H1 (cell line): ENCODE measurements around the gene CDCA4. TPM values are rescaled to one million over a fixed set of nuclear protein-coding genes. Genes with fewer than 3 reads are reported as not detected.

ENCODE experiments used
- CTCF ChIA-PET: fragments of 300-600 bp; sonication (Branson Sonifier 250); formaldehyde crosslinking; loops from one replicate; lab custom pipeline; 2021; ENCODE audit not compliant: partially characterized antibody; lab: Charles Lee
- POLR2A ChIA-PET: fragments of 300-600 bp; sonication (Branson Sonifier 250); formaldehyde crosslinking; loops from one replicate; lab custom pipeline; 2021; ENCODE audit warnings: inconsistent platforms; ENCODE audit not compliant: partially characterized antibody; lab: Charles Lee
- DNase-seq, 2 experiments: peaks; one replicate each; pipeline versions ENCODE4 v3.0.0 to v3.0.0-alpha.2; 2010 to 2022; ENCODE audit warnings: low spot score in 2 of 2, low read depth in 1 of 2, mixed read lengths in 1 of 2
- FAIRE-seq: peaks from 2 replicates; lab custom pipeline; 2011; peaks lifted over from hg19 to GRCh38; lab: Jason Lieb, UNC
- H2AFZ ChIP-seq: 2 replicates; pipeline ENCODE4 v1.8.1; 2012; ENCODE audit warnings: low read length, inconsistent platforms
- H2AK5ac ChIP-seq: 2 replicates; pipeline ENCODE4 v1.6.1; 2013; ENCODE audit warnings: low read depth, low read length
- H2BK120ac ChIP-seq: replicated peaks from 2 replicates; pipeline ENCODE3; 2013; ENCODE audit warnings: low read depth, low read length, inconsistent platforms
- H2BK12ac ChIP-seq: 2 replicates; pipeline ENCODE4 v1.6.1; 2013; ENCODE audit warnings: low read depth, low read length
- H2BK15ac ChIP-seq: 2 replicates; pipeline ENCODE4 v1.6.1; 2013; ENCODE audit warnings: low read length
- H2BK20ac ChIP-seq: 2 replicates; pipeline ENCODE4 v1.6.1; 2013; ENCODE audit warnings: low read length
- H2BK5ac ChIP-seq: 2 replicates; pipeline ENCODE4 v1.6.1; 2013; ENCODE audit warnings: low read depth, low read length
- H3K14ac ChIP-seq: 2 replicates; pipeline ENCODE4 v1.6.1; 2013; ENCODE audit warnings: inconsistent platforms; ENCODE audit not compliant: insufficient read length
- H3K18ac ChIP-seq: 2 replicates; pipeline ENCODE4 v1.6.1; 2013; ENCODE audit warnings: low read length; ENCODE audit errors: extremely low read depth
- H3K23ac ChIP-seq: 2 replicates; pipeline ENCODE4 v1.6.1; 2013; ENCODE audit warnings: inconsistent platforms; ENCODE audit not compliant: insufficient read length
- H3K23me2 ChIP-seq: 2 replicates; pipeline ENCODE4 v1.6.1; 2013; ENCODE audit warnings: low read depth, low read length
- H3K27ac ChIP-seq: 2 replicates; pipeline ENCODE4 v1.6.1; 2011; ENCODE audit warnings: low read depth, low read length, inconsistent platforms
- H3K27me3 ChIP-seq, 4 experiments: replicated peaks in 1 of 4; 1 replicate in 1 of 4; 2 replicates in 3 of 4; pipeline versions ENCODE4 v1.6.1 to v1.8.1; 2011 to 2013; ENCODE audit warnings: low read length in 3 of 4, mild to moderate bottlenecking in 3 of 4, inconsistent platforms in 2 of 4, mixed read lengths in 2 of 4, moderate library complexity in 1 of 4; ENCODE audit not compliant: control insufficient read depth in 3 of 4, insufficient read depth in 3 of 4; ENCODE audit errors: extremely low read depth in 1 of 4
- H3K36me3 ChIP-seq, 4 experiments: 2 replicates each; pipeline versions ENCODE4 v1.6.1 to v1.8.1; 2011 to 2013; ENCODE audit warnings: mild to moderate bottlenecking in 4 of 4, low read length in 3 of 4, moderate library complexity in 2 of 4, control low read depth in 1 of 4, inconsistent platforms in 1 of 4; ENCODE audit not compliant: insufficient read depth in 4 of 4, control insufficient read depth in 2 of 4
- H3K4ac ChIP-seq: replicated peaks from 2 replicates; pipeline ENCODE3; 2013; ENCODE audit warnings: low read length, low read depth, mixed read lengths, inconsistent platforms; ENCODE audit not compliant: insufficient read length
- H3K4me1 ChIP-seq, 4 experiments: replicated peaks in 1 of 4; 1 replicate in 1 of 4; 2 replicates in 3 of 4; pipeline versions ENCODE4 v1.6.1 to v1.8.1; 2011 to 2013; ENCODE audit warnings: low read length in 3 of 4, inconsistent platforms in 2 of 4, mixed read lengths in 1 of 4; ENCODE audit not compliant: insufficient read depth in 4 of 4, control insufficient read depth in 3 of 4
- H3K4me2 ChIP-seq, 2 experiments: 2 replicates each; pipeline versions ENCODE4 v1.6.1 to v1.8.1; 2011 to 2013; ENCODE audit warnings: low read depth in 2 of 2, low read length in 2 of 2, control low read depth in 1 of 2, inconsistent platforms in 1 of 2, mild to moderate bottlenecking in 1 of 2; ENCODE audit not compliant: insufficient read depth in 1 of 2
- H3K4me3 ChIP-seq, 4 experiments: fragments of 200-600, 300-600 bp in 1 of 4; sonication (generic), shearing (Covaris generic), sonication (Bioruptor Twin) in 1 of 4; 2 replicates each; pipeline versions ENCODE4 v1.5.1 to v1.8.1; 2011 to 2016; ENCODE audit warnings: low read length in 4 of 4, low read depth in 3 of 4, control low read depth in 2 of 4, inconsistent platforms in 2 of 4, mild to moderate bottlenecking in 2 of 4, mixed read lengths in 1 of 4, moderate library complexity in 1 of 4; ENCODE audit not compliant: insufficient read depth in 2 of 4; ENCODE audit errors: extremely low read depth in 1 of 4
- H3K56ac ChIP-seq: replicated peaks from 2 replicates; pipeline ENCODE3; 2013; ENCODE audit warnings: low read depth, mild to moderate bottlenecking, mixed read lengths, low read length, inconsistent platforms; ENCODE audit not compliant: insufficient read length
- H3K79me1 ChIP-seq: 2 replicates; pipeline ENCODE4 v1.6.1; 2013; ENCODE audit warnings: low read depth, low read length, control low read depth
- H3K79me2 ChIP-seq, 2 experiments: 2 replicates each; pipeline versions ENCODE4 v1.6.1 to v1.8.1; 2012 to 2013; ENCODE audit warnings: low read length in 2 of 2, mild to moderate bottlenecking in 2 of 2, inconsistent platforms in 1 of 2; ENCODE audit not compliant: insufficient read depth in 2 of 2, control insufficient read depth in 1 of 2
- H3K9ac ChIP-seq, 4 experiments: replicated peaks in 1 of 4; 1 replicate in 1 of 4; 2 replicates in 3 of 4; pipeline versions ENCODE4 v1.6.1 to v1.8.1; 2011 to 2013; ENCODE audit warnings: low read depth in 3 of 4, low read length in 3 of 4, control low read depth in 2 of 4, mild to moderate bottlenecking in 2 of 4, moderate library complexity in 2 of 4, inconsistent platforms in 1 of 4; ENCODE audit errors: extremely low read depth in 1 of 4
- H3K9me3 ChIP-seq, 2 experiments: 2 replicates each; pipeline versions ENCODE4 v1.6.1 to v1.8.1; 2012 to 2013; ENCODE audit warnings: mild to moderate bottlenecking in 2 of 2, moderate library complexity in 2 of 2, control low read depth in 1 of 2, inconsistent platforms in 1 of 2, low read depth in 1 of 2, low read length in 1 of 2, mixed read lengths in 1 of 2; ENCODE audit not compliant: insufficient read depth in 2 of 2
- H4K20me1 ChIP-seq, 2 experiments: replicated peaks in 1 of 2; 2 replicates each; pipeline versions ENCODE3 to v1.8.1; 2011 to 2013; ENCODE audit warnings: inconsistent platforms in 2 of 2, low read length in 2 of 2, mild to moderate bottlenecking in 1 of 2; ENCODE audit not compliant: insufficient read depth in 2 of 2, control insufficient read depth in 1 of 2
- H4K5ac ChIP-seq: 2 replicates; pipeline ENCODE4 v1.6.1; 2013; ENCODE audit warnings: low read length, low read depth, mixed read lengths, inconsistent platforms; ENCODE audit not compliant: insufficient read length
- H4K8ac ChIP-seq: 2 replicates; pipeline ENCODE4 v1.8.0; 2013; ENCODE audit warnings: mild to moderate bottlenecking, moderate library complexity, low read length, inconsistent platforms; ENCODE audit not compliant: insufficient read depth; ENCODE audit errors: extremely low read depth
- H4K91ac ChIP-seq: replicated peaks from 2 replicates; pipeline ENCODE3; 2013; ENCODE audit warnings: low read length, mixed read lengths, inconsistent platforms; ENCODE audit not compliant: insufficient read length
- ASH2L ChIP-seq: fragments of 200-600, 300-600 bp; sonication (generic); IDR thresholded peaks from one replicate; pipeline ENCODE4 v1.7.1; 2017; ENCODE audit warnings: low read length
- EGR1 ChIP-seq: IDR thresholded peaks from 2 replicates; pipeline ENCODE4 v1.6.1; 2011; ENCODE audit warnings: low read depth, low read length, borderline replicate concordance
- EZH2 ChIP-seq: fragments of 200-600 bp; sonication (generic); IDR thresholded peaks from 2 replicates; pipeline ENCODE4 v1.7.1; 2012; ENCODE audit warnings: low read depth, mild to moderate bottlenecking, moderate library complexity, low read length, inconsistent platforms; ENCODE audit not compliant: severe bottlenecking
- KDM4A ChIP-seq: IDR thresholded peaks from one replicate; pipeline ENCODE4 v1.7.1; 2012; ENCODE audit warnings: low read depth, mild to moderate bottlenecking, moderate library complexity, low read length, inconsistent platforms; ENCODE audit not compliant: severe bottlenecking
- MAFK ChIP-seq: IDR thresholded peaks from 2 replicates; pipeline ENCODE4 v1.6.1; 2012; ENCODE audit warnings: low read depth, mild to moderate bottlenecking, improper control_type of control experiment, low read length
- NANOG ChIP-seq: IDR thresholded peaks from 2 replicates; pipeline ENCODE4 v1.6.1; 2011; ENCODE audit warnings: low read length, low read depth, mild to moderate bottlenecking, inconsistent platforms; ENCODE audit not compliant: insufficient read depth, poor library complexity, severe bottlenecking
- POLR2A ChIP-seq, 2 experiments: IDR thresholded peaks; 1 replicate in 1 of 2; 2 replicates in 1 of 2; pipeline ENCODE4 v1.6.1; 2011; ENCODE audit warnings: low read depth in 2 of 2, low read length in 2 of 2, mild to moderate bottlenecking in 2 of 2; ENCODE audit errors: control extremely low read depth in 1 of 2
- RNF2 ChIP-seq: fragments of 200-900, 300-1000 bp; sonication (generic); IDR thresholded peaks from 2 replicates; pipeline ENCODE4 v1.7.1; 2016; ENCODE audit warnings: borderline replicate concordance, low read depth, mild to moderate bottlenecking, antibody characterized with exemption, low read length; ENCODE audit not compliant: poor library complexity, severe bottlenecking; ENCODE audit errors: missing control alignments
- SIX5 ChIP-seq: IDR thresholded peaks from 2 replicates; pipeline ENCODE4 v1.6.1; 2011; ENCODE audit warnings: mild to moderate bottlenecking, low read depth, low read length
- TEAD4 ChIP-seq: IDR thresholded peaks from 2 replicates; pipeline ENCODE4 v1.6.1; 2012; ENCODE audit warnings: low read depth, low read length, inconsistent platforms, mixed read lengths
- WGBS, 2 experiments: shearing (Covaris generic) in 1 of 2; methylation state at CpG; one replicate each; pipeline versions ENCODE4 v1.1.6 to v1.1.7; 2013 to 2015; ENCODE audit warnings: low lambda C conversion rate in 2 of 2, mixed read lengths in 2 of 2, inconsistent platforms in 1 of 2, low coverage in 1 of 2, missing lambda C conversion rate in 1 of 2; ENCODE audit not compliant: insufficient replicate concordance in 2 of 2, insufficient coverage in 1 of 2, insufficient read length in 1 of 2; ENCODE audit errors: extremely low coverage in 1 of 2, missing lambda C conversion rate in 1 of 2; 5-methylcytosine and 5-hydroxymethylcytosine counted together
- polyA plus RNA-seq, 7 experiments: library from polyadenylated mRNA; depleted of rRNA in 3 of 7; stranded (reverse) in 5 of 7; unstranded in 2 of 7; fragments of >200 nt in 5 of 7; fragments of 200-250 nt in 2 of 7; gene quantifications; 1 replicate in 5 of 7; 2 replicates in 1 of 7; 4 replicates in 1 of 7; pipeline versions ENCODE4 v1.2.1 to v1.2.3, GENCODE V29; 2011 to 2013; ENCODE audit warnings: missing spikeins in 2 of 7, mixed read lengths in 2 of 7
- total RNA-seq: library from RNA; stranded (reverse); fragmentation: NEBNext Ultra II Directional; extraction: Animal tissue kit (Norgen Biotek cat#: 25700); gene quantifications from 2 replicates; pipeline ENCODE4 v1.2.1, GENCODE V29; 2021

Gene CDCA4
- total and polyA plus RNA-seq, 2 of the 8 experiments (the other 6 are each of a cell fraction or from before 2014, with no cell fraction given) = 49.9 to 62.4 TPM

DNA sequence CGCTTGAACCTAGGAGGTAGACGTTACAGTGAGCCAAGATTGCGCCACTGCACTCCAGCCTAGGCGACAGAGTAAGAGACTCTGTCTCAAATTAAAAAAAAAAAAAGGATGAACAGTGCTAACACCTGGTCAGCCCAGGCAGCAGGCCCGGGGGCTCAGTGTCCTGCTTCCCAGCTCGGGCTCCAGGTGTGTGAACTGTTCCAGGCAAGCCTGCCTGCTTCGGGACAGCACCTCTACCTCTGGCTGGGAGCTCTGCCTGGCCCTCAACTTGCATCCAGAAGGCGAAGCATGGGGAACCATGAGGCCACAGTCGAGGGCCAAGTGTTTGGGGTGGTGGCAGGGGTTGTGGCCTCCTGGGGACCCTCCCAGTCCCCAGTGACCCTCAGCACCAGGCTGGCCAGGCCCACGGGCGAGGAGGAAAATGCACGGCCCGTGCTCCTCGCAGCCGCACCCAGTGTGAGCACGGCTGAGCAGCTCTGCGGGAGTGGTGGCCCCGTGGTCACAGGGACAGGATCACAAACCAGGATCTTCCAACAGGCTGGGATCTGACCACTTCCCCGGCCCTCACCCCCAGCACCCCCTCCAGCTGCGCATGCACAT is 15.5 kb downstream of the CDCA4 start:
- Histone ChIP-seq H3K4me1 (peaks cover 0 to 2% (median 0%) of the 10 kb centered on the region in 4 experiments; a peak in 1 of 7 replicates), H4K91ac (no peak overlapping the region), H3K23ac (no peak overlapping the region), H3K36me3 (peaks cover 9 to 21% (median 13%) of the 10 kb centered on the region in 4 experiments; a peak in 7 of 8 replicates), H3K4me2 (no peak overlapping the region), H3K79me2 (peaks cover 0 to 5% of the 10 kb centered on the region in 2 experiments; a peak in 1 of 4 replicates), H2BK5ac (0 out of 2 replicates have a peak overlapping the region, but pooled peaks have one; percentile 9), H3K27ac (no peak overlapping the region), H3K27me3 (no peaks in the 10 kb centered on the region), H3K9ac (no peak overlapping the region), H3K23me2 (no peaks in the 10 kb centered on the region), H4K5ac (no peak overlapping the region), H2BK20ac (no peak overlapping the region), H3K9me3 (no peaks in the 10 kb centered on the region), H3K79me1 (no peaks in the 10 kb centered on the region; the same call in 1 of the 2 replicates), H2AK5ac (no peak overlapping the region), H2AFZ (no peak overlapping the region), H4K20me1 (peaks cover 11 to 20% of the 10 kb centered on the region in 2 experiments), H3K4me3 (no peak overlapping the region), H3K14ac (no peak overlapping the region), H4K8ac (peak overlapping the region; percentile 82; the same call in 1 of the 2 replicates), H2BK120ac (no peak overlapping the region), H2BK15ac (no peak overlapping the region), H3K56ac (no peak overlapping the region), H2BK12ac (no peak overlapping the region), H3K4ac (no peak overlapping the region), H3K18ac (no peak overlapping the region; the same call in 1 of the 2 replicates)
- DNase-seq (no peak), FAIRE-seq (no peak)
- WGBS, 2 experiments = 79% methylated on average over 13 of the region's 20 CpGs; no CpG with 5 or more reads in 1 of the 2 experiments
- POLR2A ChIA-PET = interaction anchor here (1.2 to 2.7 kb wide), 5 partner anchors 11 to 15 kb away, joined by 3 to 10 read pairs (median 7); partner anchors contain the start of gene CDCA4
- CTCF ChIA-PET = interaction anchor here (1.2 to 2.0 kb wide), 5 partner anchors 9 to 109 kb away, joined by 4 to 6 read pairs (median 5); no protein-coding TSS in a partner anchor
- TF ChIP-seq MAFK = no peak
- no peak for TF ChIP-seq RNF2
- TF ChIP-seq TEAD4 = no peak
- TF ChIP-seq POLR2A (IDR thresholded peaks at IDR 0.05; ENCODE audit: control extremely low read depth in 1 of 2, low read depth in 2 of 2, low read length in 2 of 2) = no peak
- no peak for TF ChIP-seq EZH2
- TF ChIP-seq NANOG = no peak
- TF ChIP-seq KDM4A = no peak
- TF ChIP-seq EGR1 = no peak
- no peak for TF ChIP-seq SIX5
- TF ChIP-seq ASH2L = no peak
